Lower lobe of right lung (tissue), 2 donors: ENCODE measurements around the gene CYP46A1. TPM values are rescaled to one million over a fixed set of nuclear protein-coding genes. Genes with fewer than 3 reads are reported as not detected.

Experiments
- ATAC-seq, 2 donors: fragments of 200-7000 bp; cut with Tn5 transposase; one replicate each; pipeline ENCODE4 v1.9.1; 2020 to 2022; ENCODE audit warnings: mild to moderate bottlenecking in 2 of 2, moderate library complexity in 2 of 2
- DNase-seq: peaks from one replicate; pipeline ENCODE4 v3.0.0-alpha.2; 2020
- H3K27ac ChIP-seq: fragments of 200-600 bp; one replicate; pipeline ENCODE4 v1.8.0; 2022
- H3K27me3 ChIP-seq: fragments of 200-600 bp; one replicate; pipeline ENCODE4 v1.8.0; 2022; ENCODE audit warnings: low read depth
- H3K36me3 ChIP-seq: fragments of 200-600 bp; one replicate; pipeline ENCODE4 v1.8.0; 2022; ENCODE audit warnings: mild to moderate bottlenecking
- H3K4me1 ChIP-seq: fragments of 200-600 bp; one replicate; pipeline ENCODE4 v1.8.0; 2022
- H3K4me3 ChIP-seq: fragments of 200-600 bp; one replicate; pipeline ENCODE4 v1.8.0; 2022; ENCODE audit warnings: mild to moderate bottlenecking
- H3K9me3 ChIP-seq: fragments of 200-600 bp; one replicate; pipeline ENCODE4 v1.8.0; 2022
- CTCF ChIP-seq: fragments of 200-600 bp; IDR thresholded peaks from one replicate; pipeline ENCODE4 v1.8.0; 2022; ENCODE audit warnings: antibody characterized with exemption, mild to moderate bottlenecking
- intact Hi-C: fragments of 100-400 bp; cut with DNase I; formaldehyde crosslinking; loops from one replicate; pipeline ENCODE4 v1.11.0; 2022
- total RNA-seq: library from RNA; stranded (reverse); fragmentation: NEBNext Ultra II Directional; extraction: Animal tissue kit (Norgen Biotek cat#: 25700); gene quantifications from one replicate; pipeline ENCODE4 v1.2.1, GENCODE V29; 2021
- donor health status: DM: no; HTN: yes; CAD: no; lungs with severe emphysema.

CYP46A1 gene
- total RNA-seq, 1 donor from 2014 or later = 0.62 TPM

- DNase-seq (no peak), ATAC-seq (peak in 1 of 2 donors; percentile 34)
- TF ChIP-seq CTCF = no peak
These were observed 90.6 kb downstream of the CYP46A1 start for GRCh38 chr14:99774556-99775307.

GRCh38 chr14:99775351-99775750 is 91.3 kb downstream of the CYP46A1 start:
- no peak for TF ChIP-seq CTCF
- Histone ChIP-seq H3K4me1 (no peaks in the 10 kb centered on the region), H3K27me3 (no peaks in the 10 kb centered on the region), H3K27ac (no peak overlapping the region), H3K36me3 (no peaks in the 10 kb centered on the region), H3K4me3 (no peak overlapping the region), H3K9me3 (peaks cover 5% of the 10 kb centered on the region)
- intact Hi-C loops = no loop called here
- DNase-seq (no peak), ATAC-seq (no peak)

More at GRCh38 chr14:99774556-99775307, 90.6 kb downstream of the CYP46A1 start:
- no peak overlapping the region for H3K4me3 ChIP-seq
- H3K27me3 ChIP-seq = no peaks in the 10 kb centered on the region
- H3K4me1 ChIP-seq = no peaks in the 10 kb centered on the region
- H3K36me3 ChIP-seq = no peaks in the 10 kb centered on the region
- peaks cover 5% of the 10 kb centered on the region for H3K9me3 ChIP-seq
- intact Hi-C loops = no loop called here
- H3K27ac ChIP-seq = no peak overlapping the region

Other genes starting within 250 kb of the CYP46A1 start
- 78.7 TPM for gene SETD3, start 203.4 kb upstream of the CYP46A1 start, total RNA-seq
- 53.6 TPM for gene CCNK, start 202.9 kb upstream of the CYP46A1 start, total RNA-seq
- 15.3 TPM for gene CCDC85C, start 80.1 kb upstream of the CYP46A1 start, total RNA-seq
- 1.6 TPM for gene HHIPL1, start 39.2 kb upstream of the CYP46A1 start, total RNA-seq
- 34.5 TPM for gene EML1, start 109.1 kb downstream of the CYP46A1 start, total RNA-seq